ENCODE data around the gene NAPEPLD.

DNA sequence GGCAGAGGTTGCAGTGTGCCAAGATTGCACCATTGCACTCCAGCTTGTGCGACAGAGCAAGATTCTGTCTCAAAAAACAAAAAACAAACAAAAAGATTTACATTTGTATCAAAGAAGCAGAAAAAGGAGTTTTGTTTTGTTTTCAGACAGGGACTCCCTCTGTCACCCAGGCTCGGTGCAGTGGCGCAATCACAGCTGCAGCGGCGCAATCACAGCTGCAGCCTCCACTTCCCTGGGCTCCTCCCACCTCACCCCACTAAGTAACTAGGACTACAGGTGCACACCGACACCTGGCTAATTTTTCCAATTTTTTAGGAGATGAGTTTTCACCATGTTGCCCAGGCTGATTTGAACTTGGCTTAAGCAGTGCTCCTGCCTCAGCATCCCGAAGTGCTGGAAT lies 72.1 kb downstream of the NAPEPLD start:
- TF ChIP-seq CTCF (IDR thresholded peaks at IDR 0.05) (no peak), POLR2A (IDR thresholded peaks at IDR 0.05) (no peak)
